B cell (primary cell): ENCODE measurements around the gene KMT2A. TPM values are rescaled to one million over a fixed set of nuclear protein-coding genes. Genes with fewer than 3 reads are reported as not detected.

Experiments used
- ATAC-seq: fragments of 200-7000 bp; cut with Tn5 transposase; one replicate; pipeline ENCODE4 v1.10.0; 2021; ENCODE audit warnings: low read depth, mild to moderate bottlenecking, moderate number of reproducible peaks, moderate library complexity
- CTCF ChIA-PET: fragments of 350-600 bp; sonication (Branson Sonifier 250); formaldehyde crosslinking; loops from one replicate; lab custom pipeline; 2021; ENCODE audit warnings: antibody characterized with exemption, inconsistent platforms; lab: Charles Lee
- POLR2A ChIA-PET: fragments of 350-600 bp; sonication (Branson Sonifier 250); formaldehyde crosslinking; loops from one replicate; lab custom pipeline; 2021; ENCODE audit warnings: antibody characterized with exemption; lab: Charles Lee
- DNase-seq: peaks from one replicate; pipeline ENCODE4 v3.0.0; 2013
- H2AFZ ChIP-seq: 2 replicates; pipeline ENCODE4 v1.6.1; 2012; ENCODE audit warnings: mild to moderate bottlenecking, low read depth, low read length; ENCODE audit not compliant: insufficient read depth, poor library complexity, severe bottlenecking
- H3K27ac ChIP-seq, 2 donors: 1 replicate in 1 of 2; 2 replicates in 1 of 2; pipeline ENCODE4 v1.5.1; 2012 to 2013; ENCODE audit warnings: low read length in 2 of 2, mild to moderate bottlenecking in 2 of 2, moderate library complexity in 1 of 2
- H3K27me3 ChIP-seq, 4 experiments: fragments of 200-600 bp in 1 of 4; sonication (generic) in 1 of 4; replicated peaks in 1 of 4; 1 replicate in 2 of 4; 2 replicates in 2 of 4; pipeline versions ENCODE4 v1.6.1 to v1.7.0; 2013 to 2016; ENCODE audit warnings: low read length in 3 of 4, mild to moderate bottlenecking in 2 of 4, mixed read lengths in 1 of 4, moderate library complexity in 1 of 4; ENCODE audit not compliant: insufficient read depth in 4 of 4, control insufficient read depth in 3 of 4; ENCODE audit errors: control extremely low read depth in 1 of 4
- H3K36me3 ChIP-seq, 2 experiments: replicated peaks in 1 of 2; 1 replicate in 1 of 2; 2 replicates in 1 of 2; pipeline versions ENCODE4 v1.6.1 to v1.7.1; 2013; ENCODE audit warnings: low read length in 1 of 2; ENCODE audit not compliant: insufficient read depth in 2 of 2, control insufficient read depth in 1 of 2; ENCODE audit errors: control extremely low read depth in 1 of 2, extremely low read depth in 1 of 2
- H3K4me1 ChIP-seq, 2 donors: fragments of 200-600 bp in 1 of 2; sonication (generic) in 1 of 2; 1 replicate in 1 of 2; 2 replicates in 1 of 2; pipeline versions ENCODE4 v1.5.1 to v1.6.1; 2013 to 2017; ENCODE audit warnings: low read length in 2 of 2; ENCODE audit not compliant: control insufficient read depth in 2 of 2, insufficient read depth in 2 of 2
- H3K4me2 ChIP-seq: replicated peaks from 2 replicates; pipeline ENCODE3; 2012; ENCODE audit warnings: mild to moderate bottlenecking, low read depth, low read length; ENCODE audit not compliant: poor library complexity, severe bottlenecking
- H3K4me3 ChIP-seq, 5 experiments: fragments of 200-600 bp in 1 of 5; sonication (generic) in 1 of 5; 1 replicate in 3 of 5; 2 replicates in 2 of 5; pipeline versions ENCODE4 v1.5.1 to v1.7.0; 2011 to 2016; ENCODE audit warnings: low read length in 4 of 5, mild to moderate bottlenecking in 4 of 5, low read depth in 2 of 5, control low read depth in 1 of 5, moderate library complexity in 1 of 5; ENCODE audit not compliant: insufficient read depth in 1 of 5; ENCODE audit errors: control extremely low read depth in 1 of 5, extremely low read depth in 1 of 5
- H3K79me2 ChIP-seq: fragments of 200-600 bp; sonication (generic); one replicate; pipeline ENCODE4 v1.6.0; 2016; ENCODE audit warnings: low read length; ENCODE audit not compliant: control insufficient read depth, insufficient read depth
- H3K9ac ChIP-seq: fragments of 200-600 bp; sonication (generic); 2 replicates; pipeline ENCODE4 v1.6.1; 2017; ENCODE audit warnings: mild to moderate bottlenecking, low read length, moderate library complexity
- H3K9me3 ChIP-seq, 3 donors: one replicate each; pipeline versions ENCODE4 v1.6.1 to v1.7.1; 2013; ENCODE audit warnings: low read length in 2 of 3; ENCODE audit not compliant: control insufficient read depth in 2 of 3, insufficient read depth in 1 of 3; ENCODE audit errors: control extremely low read depth in 1 of 3
- H4K20me1 ChIP-seq: 2 replicates; pipeline ENCODE4 v1.6.0; 2012; ENCODE audit warnings: mild to moderate bottlenecking, low read length; ENCODE audit not compliant: insufficient read depth, control insufficient read depth, poor library complexity, severe bottlenecking
- H3K27ac Mint-ChIP-seq: one replicate; pipeline ENCODE4 v1.8.0; 2021; ENCODE audit warnings: mixed read lengths
- H3K27me3 Mint-ChIP-seq: one replicate; pipeline ENCODE4 v1.8.0; 2021; ENCODE audit warnings: mixed read lengths
- H3K4me1 Mint-ChIP-seq: one replicate; pipeline ENCODE4 v1.8.0; 2021; ENCODE audit warnings: mixed read lengths
- H3K4me3 Mint-ChIP-seq: one replicate; pipeline ENCODE4 v1.8.0; 2021; ENCODE audit warnings: mixed read lengths
- H3K9me3 Mint-ChIP-seq: one replicate; pipeline ENCODE4 v1.8.0; 2022; ENCODE audit warnings: mixed read lengths; ENCODE audit not compliant: insufficient read depth
- EZH2 ChIP-seq: IDR thresholded peaks from 2 replicates; pipeline ENCODE4 v1.6.1; 2012; ENCODE audit warnings: borderline replicate concordance, low read depth, mild to moderate bottlenecking, moderate library complexity, low read length; ENCODE audit not compliant: insufficient read depth, poor library complexity, severe bottlenecking
- WGBS: methylation state at CpG from one replicate; pipeline ENCODE4 v1.1.5; 2013; ENCODE audit warnings: missing lambda C conversion rate; ENCODE audit not compliant: insufficient coverage; 5-methylcytosine and 5-hydroxymethylcytosine counted together
- intact Hi-C: fragments of 100-400 bp; cut with micrococcal nuclease; formaldehyde crosslinking; loops from one replicate; pipeline ENCODE4 v1.10.0; 2022
- polyA plus RNA-seq: library from polyadenylated mRNA; depleted of rRNA; stranded (reverse); fragments of >200 nt; gene quantifications from 2 replicates; pipeline ENCODE4 v1.2.3, GENCODE V29; 2012
- total RNA-seq, 2 donors: library from RNA; stranded (reverse); fragments of 120-200 nt in 1 of 2; gene quantifications; 1 replicate in 1 of 2; 2 replicates in 1 of 2; pipeline versions ENCODE4 v1.2.3 to v1.2.4, GENCODE V29; 2013 to 2022
- TF ChIP-seq, protein P1 (sequence below): fragments of 200-600 bp; IDR thresholded peaks from one replicate; pipeline ENCODE4 v1.8.0; 2022; ENCODE audit warnings: antibody characterized with exemption, mild to moderate bottlenecking

The KMT2A gene
- total and polyA plus RNA-seq, 2 donors (not counting 1 experiment from before 2014, with no cell fraction given) = 32.1 to 175 TPM

DNA sequence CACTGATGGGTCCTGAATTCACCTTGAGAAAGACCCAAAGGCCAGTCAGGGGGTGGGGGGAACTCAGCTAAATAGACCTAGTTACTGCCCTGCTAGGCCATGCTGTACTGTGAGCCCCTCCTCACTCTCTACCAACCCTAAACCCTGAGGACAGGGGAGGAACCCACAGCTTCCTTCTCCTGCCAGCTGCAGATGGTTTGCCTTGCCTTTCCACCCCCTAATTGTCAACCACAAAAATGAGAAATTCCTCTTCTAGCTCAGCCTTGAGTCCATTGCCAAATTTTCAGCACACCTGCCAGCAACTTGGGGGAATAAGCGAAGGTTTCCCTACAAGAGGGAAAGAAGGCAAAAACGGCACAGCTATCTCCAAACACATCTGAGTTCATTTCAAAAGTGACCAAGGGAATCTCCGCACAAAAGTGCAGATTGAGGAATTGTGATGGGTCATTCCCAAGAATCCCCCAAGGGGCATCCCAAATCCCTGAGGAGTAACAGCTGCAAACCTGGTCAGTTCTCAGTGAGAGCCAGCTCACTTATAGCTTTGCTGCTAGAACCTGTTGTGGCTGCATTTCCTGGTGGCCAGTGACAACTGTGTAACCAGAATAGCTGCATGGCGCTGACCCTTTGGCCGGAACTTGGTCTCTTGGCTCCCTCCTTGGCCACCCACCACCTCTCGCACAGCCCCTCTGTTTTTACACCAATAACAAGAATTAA is 88.6 kb downstream of the KMT2A start:
- Histone ChIP-seq H3K4me2 (no peak overlapping the region), H3K36me3 (peaks cover 4 to 40% of the 10 kb centered on the region in 2 experiments), H3K27ac (no peak overlapping the region), H3K4me1 (peaks cover 4 to 7% of the 10 kb centered on the region in 2 donors), H3K9me3 (no peaks in the 10 kb centered on the region), H3K79me2 (no peaks in the 10 kb centered on the region), H3K9ac (no peak overlapping the region), H3K27me3 (no peaks in the 10 kb centered on the region), H3K4me3 (no peak overlapping the region), H4K20me1 (no peaks in the 10 kb centered on the region), H2AFZ (no peak overlapping the region)
- ATAC-seq (no peak), DNase-seq (no peak)
- no peaks in the 10 kb centered on the region for H3K9me3 Mint-ChIP-seq
- WGBS = 86% methylated on average over 4 of the region's 6 CpGs
- H3K27ac Mint-ChIP-seq = peak overlapping the region; percentile 61
- POLR2A ChIA-PET = no interaction called here
- no peaks in the 10 kb centered on the region for H3K27me3 Mint-ChIP-seq
- CTCF ChIA-PET = interaction anchor here (0.6 kb wide), 2 partner anchors 26 to 481 kb away, joined by 3 to 6 read pairs; no protein-coding TSS in a partner anchor
- TF ChIP-seq EZH2 = no peak
- TF ChIP-seq, protein P1, sequence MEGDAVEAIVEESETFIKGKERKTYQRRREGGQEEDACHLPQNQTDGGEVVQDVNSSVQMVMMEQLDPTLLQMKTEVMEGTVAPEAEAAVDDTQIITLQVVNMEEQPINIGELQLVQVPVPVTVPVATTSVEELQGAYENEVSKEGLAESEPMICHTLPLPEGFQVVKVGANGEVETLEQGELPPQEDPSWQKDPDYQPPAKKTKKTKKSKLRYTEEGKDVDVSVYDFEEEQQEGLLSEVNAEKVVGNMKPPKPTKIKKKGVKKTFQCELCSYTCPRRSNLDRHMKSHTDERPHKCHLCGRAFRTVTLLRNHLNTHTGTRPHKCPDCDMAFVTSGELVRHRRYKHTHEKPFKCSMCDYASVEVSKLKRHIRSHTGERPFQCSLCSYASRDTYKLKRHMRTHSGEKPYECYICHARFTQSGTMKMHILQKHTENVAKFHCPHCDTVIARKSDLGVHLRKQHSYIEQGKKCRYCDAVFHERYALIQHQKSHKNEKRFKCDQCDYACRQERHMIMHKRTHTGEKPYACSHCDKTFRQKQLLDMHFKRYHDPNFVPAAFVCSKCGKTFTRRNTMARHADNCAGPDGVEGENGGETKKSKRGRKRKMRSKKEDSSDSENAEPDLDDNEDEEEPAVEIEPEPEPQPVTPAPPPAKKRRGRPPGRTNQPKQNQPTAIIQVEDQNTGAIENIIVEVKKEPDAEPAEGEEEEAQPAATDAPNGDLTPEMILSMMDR = no peak
- intact Hi-C loops = no loop called here
- peaks cover 22% of the 10 kb centered on the region for H3K4me1 Mint-ChIP-seq
- H3K4me3 Mint-ChIP-seq = no peak overlapping the region

DNA sequence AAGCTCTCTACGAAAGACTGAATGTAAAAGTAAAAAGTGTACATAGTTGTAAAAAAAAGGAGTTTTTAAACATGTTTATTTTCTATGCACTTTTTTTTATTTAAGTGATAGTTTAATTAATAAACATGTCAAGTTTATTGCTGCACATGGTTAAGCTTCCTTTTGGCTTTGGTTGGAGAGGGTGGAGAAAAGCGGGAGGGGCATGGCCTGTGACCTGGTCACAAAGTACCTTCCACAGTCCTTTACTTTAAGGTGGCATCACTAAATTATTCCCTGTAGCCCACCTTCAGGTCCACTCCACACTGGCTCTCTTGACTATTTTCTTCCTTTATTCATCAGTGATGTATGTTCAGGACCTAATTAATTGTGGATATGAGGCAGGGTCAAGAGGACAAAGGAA is 90.4 kb downstream of the KMT2A start:
- no peaks in the 10 kb centered on the region for H3K9me3 ChIP-seq
- H3K36me3 ChIP-seq = peaks cover 3 to 24% of the 10 kb centered on the region in 2 experiments
- POLR2A ChIA-PET = no interaction called here
- no peak overlapping the region for H3K27ac ChIP-seq
- H2AFZ ChIP-seq = no peak overlapping the region
- H3K9ac ChIP-seq = no peak overlapping the region
- Mint-ChIP-seq H3K9me3 (no peaks in the 10 kb centered on the region), H3K27ac (no peak overlapping the region), H3K4me1 (peaks cover 28% of the 10 kb centered on the region), H3K4me3 (no peak overlapping the region), H3K27me3 (no peaks in the 10 kb centered on the region)
- CTCF ChIA-PET = interaction anchor here (0.6 kb wide), 1 partner anchor 312 kb away, joined by 3 read pairs; no protein-coding TSS in a partner anchor
- no peak overlapping the region for H3K4me3 ChIP-seq
- H4K20me1 ChIP-seq = no peaks in the 10 kb centered on the region
- no peak overlapping the region for H3K4me2 ChIP-seq
- intact Hi-C loops = no loop called here
- DNase-seq (no peak), ATAC-seq (no peak)
- no peaks in the 10 kb centered on the region for H3K27me3 ChIP-seq
- WGBS = no CpG with 5 or more reads among the region's 2 CpGs
- H3K79me2 ChIP-seq = no peaks in the 10 kb centered on the region
- H3K4me1 ChIP-seq = peaks cover 12 to 18% of the 10 kb centered on the region in 2 donors
- TF ChIP-seq, protein P1 = no peak
- no peak for TF ChIP-seq EZH2
